GM19239 (cell line): Measurements from ENCODE around the gene SPATA46.
"Not testable (repeated sequence)": the region's sequence is repeated elsewhere in the genome, so short reads cannot be mapped to it uniquely, and the experiment has no call there.

Experiments
- DNase-seq: peaks from one replicate; pipeline ENCODE4 v3.0.0; 2011; ENCODE audit warnings: low spot score; ENCODE audit not compliant: insufficient read length
- FAIRE-seq: peaks from 2 replicates; lab custom pipeline; 2011; peaks lifted over from hg19 to GRCh38; lab: Jason Lieb, UNC

Gene SPATA46

DNA sequence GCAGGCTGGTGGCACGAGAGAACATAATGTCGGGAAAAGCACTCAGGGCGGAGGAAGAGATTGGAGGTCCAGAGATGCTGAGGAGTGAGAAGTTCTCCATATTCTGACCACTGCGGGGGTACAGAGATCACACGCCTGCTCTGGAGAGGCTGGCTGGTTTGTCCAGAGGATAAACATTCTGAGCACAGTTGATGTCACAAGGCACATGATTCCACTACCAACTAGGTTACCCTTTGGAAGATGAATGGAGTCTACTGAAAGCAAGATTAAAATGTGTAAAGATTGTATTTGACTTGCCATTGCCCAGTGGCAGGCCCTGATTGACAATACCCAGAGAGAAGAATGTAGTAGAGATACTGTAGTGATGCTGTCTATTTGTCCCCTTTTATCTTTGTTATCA lies at the start of gene SPATA46:
TSS of gene SPATA46 (minus strand) at position 164 of the 400 bp plus-strand sequence. CDS start at position 100, 64 bp downstream.
- DNase-seq (no peak), FAIRE-seq (no peak)

DNA sequence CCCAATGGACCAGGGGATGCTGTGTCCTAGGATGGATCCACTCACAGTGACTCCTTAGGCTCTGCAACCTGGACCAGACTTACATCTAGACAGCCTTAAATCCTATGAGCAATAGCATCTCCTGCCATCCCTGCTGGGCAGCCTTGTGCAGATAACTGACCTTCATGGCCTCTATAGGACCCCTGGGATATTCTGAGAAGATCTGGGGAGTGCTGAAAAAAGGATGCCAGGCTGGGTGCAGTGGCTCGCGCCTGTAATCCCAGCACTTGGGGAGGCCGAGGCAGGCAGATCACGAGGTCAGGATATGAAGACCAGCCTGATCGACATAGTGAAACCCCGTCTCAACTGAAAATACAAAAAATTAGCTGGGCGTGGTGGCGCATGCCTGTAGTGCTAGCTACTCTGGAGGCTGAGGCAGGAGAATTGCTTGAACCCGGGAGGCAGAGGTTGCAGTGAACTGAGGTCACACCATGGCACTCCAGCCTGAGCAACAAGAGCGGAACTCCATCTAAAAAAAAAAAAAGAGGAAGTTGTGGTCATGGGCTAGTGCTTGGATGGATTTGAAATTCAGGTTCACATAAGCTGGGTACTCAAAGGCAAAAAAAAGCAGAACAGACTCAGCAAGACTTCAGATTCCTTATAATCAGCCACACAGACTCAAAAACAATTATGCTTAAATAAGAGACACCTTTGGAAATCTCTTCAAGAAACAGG lies 46.2 kb upstream of the SPATA46 start:
- FAIRE-seq, result no peak

DNA sequence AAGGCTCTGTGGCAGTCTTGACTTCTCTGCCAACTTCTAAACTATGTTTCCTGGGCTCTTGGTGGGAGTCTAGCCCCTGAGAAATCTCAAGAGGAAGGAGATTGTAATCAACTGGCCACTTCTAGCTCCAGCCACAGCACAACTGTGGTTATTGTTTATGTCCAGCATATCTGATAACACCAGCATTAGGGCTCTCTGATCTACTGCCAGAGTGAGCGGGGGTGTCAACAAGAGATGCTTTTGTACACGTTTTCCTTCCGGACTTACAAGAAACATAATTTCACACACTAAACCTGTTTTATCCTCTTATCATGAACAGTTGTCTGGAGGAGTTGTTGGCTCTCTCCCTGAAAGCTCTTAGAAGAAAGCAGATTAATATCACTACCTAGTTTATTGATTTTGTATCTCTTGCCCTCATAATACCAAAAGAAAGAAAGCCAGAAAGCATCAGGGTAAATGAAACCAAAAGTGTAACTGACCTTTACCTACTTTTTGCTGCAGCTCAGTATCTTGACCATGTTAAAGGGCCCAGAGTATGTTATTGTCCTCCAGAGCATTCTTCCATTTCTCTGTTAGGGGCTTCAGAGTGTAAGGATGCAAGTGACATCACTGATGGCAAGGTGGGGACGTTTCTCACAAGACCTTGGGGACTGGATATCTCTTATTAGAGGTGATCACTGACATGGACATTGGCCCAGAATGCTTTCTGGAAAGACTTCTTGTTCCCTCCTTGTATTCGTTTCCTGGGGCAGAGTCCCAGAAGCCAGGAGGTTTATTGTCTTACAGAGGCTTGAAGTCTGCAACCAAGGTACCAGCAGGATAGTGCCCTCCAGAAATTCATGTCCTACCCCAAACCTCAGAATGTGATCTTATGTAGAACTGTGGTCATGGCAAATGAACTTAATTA lies 44.9 kb upstream of the SPATA46 start:
- no peak for FAIRE-seq
- DNase-seq, result no peak

More for the DNA sequence above, 46.2 kb upstream of the SPATA46 start:
- DNase-seq, result no peak

GRCh38 chr1:162420120-162420519 lies 43.5 kb upstream of the SPATA46 start:
- no peak for FAIRE-seq
- DNase-seq, result no peak

DNA sequence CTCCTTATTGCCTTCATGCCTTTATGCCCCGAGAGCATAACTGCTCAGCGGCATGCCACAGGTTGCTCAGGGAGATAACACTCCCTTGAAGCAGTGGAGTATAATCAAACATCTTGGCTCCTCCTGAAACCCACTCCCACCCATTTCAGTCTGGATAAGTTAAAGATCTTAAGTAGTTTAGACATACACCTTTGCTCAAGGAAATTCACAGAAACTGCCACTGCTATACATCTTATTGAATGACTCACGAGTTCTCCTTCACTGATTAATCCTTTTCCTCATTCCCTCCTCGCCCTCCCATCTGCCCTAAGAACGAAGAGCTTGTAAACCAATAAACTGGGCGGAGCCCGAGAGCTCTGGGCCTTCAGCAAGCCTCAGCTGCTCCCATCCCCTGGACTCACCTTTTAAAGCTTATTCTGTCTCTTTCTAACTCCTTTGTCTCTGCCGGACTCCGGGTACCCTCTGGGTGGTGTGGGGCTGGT lies 42.8 kb upstream of the SPATA46 start:
- DNase-seq, FAIRE-seq: not testable (repeated sequence)

DNA sequence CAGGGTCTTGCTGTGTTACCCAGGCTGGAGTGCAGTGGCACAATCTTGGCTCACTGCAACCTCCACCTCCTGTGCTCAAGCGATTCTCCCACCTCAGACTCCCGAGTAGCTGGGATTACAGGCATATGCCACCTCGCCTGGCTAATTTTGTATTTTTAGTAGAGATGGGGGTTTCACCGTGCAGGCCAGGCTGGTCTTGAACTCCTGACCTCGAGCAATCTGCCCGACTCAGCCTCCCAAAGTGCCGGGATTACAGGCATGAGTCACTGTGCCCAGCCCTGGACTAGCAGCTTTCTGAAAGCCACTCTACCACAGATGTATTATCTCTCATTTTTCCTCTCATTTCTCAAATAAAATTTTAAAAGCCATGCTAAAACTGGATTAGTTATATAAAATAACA lies 41.9 kb upstream of the SPATA46 start:
- not testable (repeated sequence) for FAIRE-seq, DNase-seq

- DNase-seq, result no peak
- no peak for FAIRE-seq
Observed at GRCh38 chr1:162417650-162418049, 41.0 kb upstream of the SPATA46 start.

DNA sequence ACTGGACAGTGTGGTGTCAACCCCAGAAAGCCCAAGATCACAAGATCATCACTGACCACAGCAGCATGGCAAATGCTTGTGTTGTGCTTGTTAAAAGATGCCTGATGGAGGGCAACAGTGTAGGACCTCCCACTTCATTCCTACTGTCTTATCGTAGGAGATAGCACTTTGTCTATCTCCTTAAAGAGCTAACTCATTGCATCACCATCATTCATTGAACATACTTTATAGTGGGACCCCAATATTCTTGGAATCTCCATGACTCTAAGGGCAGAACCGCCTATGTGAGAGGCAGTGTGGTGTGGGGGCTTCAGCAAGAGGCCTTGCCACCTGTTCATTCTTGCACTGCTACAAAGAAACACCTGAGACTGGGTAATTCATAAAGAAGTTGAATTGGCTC lies 40.3 kb upstream of the SPATA46 start:
- FAIRE-seq (no peak), DNase-seq (no peak)

GRCh38 chr1:162416215-162416614 lies 39.6 kb upstream of the SPATA46 start:
- FAIRE-seq (no peak), DNase-seq (no peak)

DNA sequence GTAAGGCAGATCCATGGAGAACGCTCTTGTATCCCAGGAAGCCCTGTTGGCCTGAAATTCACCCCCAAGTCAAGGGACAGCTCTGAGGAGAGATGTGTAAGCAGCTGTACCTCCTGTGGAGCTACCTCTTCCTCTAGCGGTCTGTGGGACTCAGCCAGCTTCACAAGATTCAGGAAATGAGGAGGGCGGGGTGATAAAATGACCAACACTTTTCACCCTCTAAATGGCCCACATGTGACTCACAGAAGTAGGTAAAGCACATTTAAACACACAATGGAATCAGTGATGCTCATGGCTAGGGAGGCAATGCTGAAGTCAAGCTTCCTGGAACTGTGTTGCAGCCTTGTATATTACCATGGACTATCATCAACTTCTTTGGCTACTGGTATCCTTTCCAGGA lies 35.3 kb upstream of the SPATA46 start, which contains the start of gene SH2D1B:
TSS of gene SH2D1B (minus strand) at position 135 of the 400 bp plus-strand sequence. CDS start at position 15, 120 bp downstream.
- FAIRE-seq (no peak), DNase-seq (no peak)

DNA sequence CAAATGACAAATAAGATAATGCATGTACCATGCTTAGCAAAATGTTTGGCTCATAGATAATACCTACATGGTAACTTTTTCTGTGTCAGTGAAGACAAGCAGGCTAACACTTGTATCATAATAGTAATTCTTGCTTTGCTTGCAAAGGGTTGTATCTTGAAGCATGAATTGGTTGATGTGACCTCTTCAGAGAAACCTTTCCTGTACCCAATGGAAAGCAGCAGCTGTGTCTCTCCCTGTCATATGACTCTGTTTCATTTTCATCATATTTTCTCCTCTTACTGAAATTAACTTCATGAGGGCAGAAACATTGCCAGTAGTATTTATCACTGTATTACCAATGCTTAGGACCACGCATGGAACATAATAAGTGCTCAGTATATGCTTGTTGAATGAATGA lies 30.9 kb upstream of the SPATA46 start:
- DNase-seq, result no peak

DNA sequence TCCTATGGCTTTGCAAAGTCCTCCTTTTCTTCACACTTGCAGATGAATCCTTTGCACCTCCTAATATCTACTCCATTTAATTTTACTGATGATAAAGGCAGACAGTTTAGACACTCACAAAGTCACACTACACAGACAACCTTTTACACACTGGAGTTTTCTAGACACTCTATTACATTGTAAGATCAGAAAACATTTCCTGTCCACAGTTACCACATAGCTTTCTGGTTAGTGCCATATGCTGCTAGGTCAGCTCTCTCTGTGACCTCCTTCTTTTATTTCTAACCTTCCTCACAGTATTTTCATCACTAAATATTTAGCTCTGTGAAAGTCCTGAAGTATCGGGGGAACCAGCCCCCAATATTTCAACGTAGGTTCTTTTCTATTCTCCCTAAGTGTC lies 30.2 kb upstream of the SPATA46 start:
- DNase-seq (no peak), FAIRE-seq (no peak)

More for the DNA sequence above, 30.9 kb upstream of the SPATA46 start:
- FAIRE-seq, result no peak

GRCh38 chr1:162405800-162406199 lies 29.1 kb upstream of the SPATA46 start:
- FAIRE-seq (no peak), DNase-seq (no peak)

- no peak for DNase-seq
- no peak for FAIRE-seq
Observed at GRCh38 chr1:162404550-162405160, 28.0 kb upstream of the SPATA46 start.

DNA sequence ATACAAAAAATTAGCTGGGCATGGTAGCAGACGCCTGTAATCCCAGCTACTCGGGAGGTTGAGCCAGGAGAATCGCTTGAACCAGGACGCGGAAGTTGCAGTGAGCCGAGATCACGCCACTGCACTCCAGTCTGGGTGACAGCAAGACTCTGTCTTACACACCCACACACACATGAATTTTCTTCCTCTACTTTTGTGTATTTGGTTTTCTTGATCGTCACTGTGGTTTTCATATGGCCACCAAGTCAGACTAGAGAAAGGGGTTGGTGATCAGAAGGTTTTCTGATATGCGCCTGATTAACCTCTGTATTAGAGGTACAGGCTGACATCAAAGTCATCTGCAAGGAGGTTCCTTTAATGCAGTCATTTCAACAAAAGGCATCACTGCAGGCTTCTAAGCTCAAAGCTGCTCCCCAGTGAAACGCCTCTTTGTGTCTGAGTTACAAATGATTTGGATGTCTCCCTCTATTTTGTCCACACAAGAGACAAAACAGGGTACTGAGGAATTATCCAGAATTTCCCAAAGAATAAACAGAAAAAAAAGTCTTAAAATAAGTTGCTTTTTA lies 24.2 kb upstream of the SPATA46 start:
- no peak for DNase-seq
- no peak for FAIRE-seq

GRCh38 chr1:162398999-162399580 lies 22.4 kb upstream of the SPATA46 start:
- DNase-seq, result no peak
- no peak for FAIRE-seq

- FAIRE-seq, result no peak
- DNase-seq, result no peak
Observed at GRCh38 chr1:162397943-162398560, 21.4 kb upstream of the SPATA46 start.

DNA sequence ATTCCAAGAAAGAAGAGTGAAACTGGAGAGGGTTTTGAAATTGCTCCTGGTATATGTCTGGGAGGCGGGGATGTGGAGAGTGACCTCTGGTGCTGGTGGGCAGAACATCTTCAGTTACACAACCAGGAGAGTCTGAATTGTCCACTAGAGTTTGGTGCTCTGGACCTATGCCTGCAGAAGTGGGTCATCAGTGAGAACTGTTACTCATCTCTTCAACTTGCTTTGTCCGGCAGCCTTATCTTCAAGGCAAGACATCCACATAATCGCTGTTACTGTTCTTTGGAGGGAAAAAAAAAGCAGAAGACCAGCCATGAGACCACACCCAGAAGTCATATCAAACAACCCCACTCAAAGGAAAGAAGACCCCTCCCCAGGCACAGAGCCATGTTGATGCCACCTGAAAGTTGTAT lies 20.4 kb upstream of the SPATA46 start:
- FAIRE-seq (no peak), DNase-seq (no peak)

- FAIRE-seq (no peak), DNase-seq (no peak)
Observed at GRCh38 chr1:162396201-162396906, 19.7 kb upstream of the SPATA46 start.
